Activated naive CD8-positive, alpha-beta T cell treated with anti-CD3 and anti-CD28 coated beads for 36 hours (primary cell): ENCODE results near the gene CAPN8. TPM values are rescaled to one million over a fixed set of nuclear protein-coding genes. Genes with fewer than 3 reads are reported as not detected.

ENCODE experiments used
- DNase-seq: peaks from one replicate; pipeline ENCODE4 v3.0.0; 2021
- H3K27ac Mint-ChIP-seq: one replicate; pipeline ENCODE4 v1.8.0; 2022; ENCODE audit warnings: mild to moderate bottlenecking, moderate library complexity, mixed read lengths
- H3K27me3 Mint-ChIP-seq: one replicate; pipeline ENCODE4 v1.8.0; 2022; ENCODE audit warnings: mild to moderate bottlenecking, mixed read lengths
- H3K36me3 Mint-ChIP-seq: one replicate; pipeline ENCODE4 v1.8.0; 2021; ENCODE audit warnings: mild to moderate bottlenecking, mixed read lengths
- H3K4me1 Mint-ChIP-seq: one replicate; pipeline ENCODE4 v1.8.0; 2021; ENCODE audit warnings: mixed read lengths
- H3K4me3 Mint-ChIP-seq: one replicate; pipeline ENCODE4 v1.8.0; 2022; ENCODE audit warnings: mild to moderate bottlenecking, moderate library complexity, mixed read lengths
- H3K9me3 Mint-ChIP-seq: one replicate; pipeline ENCODE4 v1.8.0; 2022; ENCODE audit warnings: mixed read lengths
- total RNA-seq, 2 experiments: library from RNA; stranded (reverse); gene quantifications; one replicate each; pipeline ENCODE4 v1.2.3, GENCODE V29; 2021

The CAPN8 gene
- total RNA-seq, 2 experiments from 2014 or later: not detected

DNA sequence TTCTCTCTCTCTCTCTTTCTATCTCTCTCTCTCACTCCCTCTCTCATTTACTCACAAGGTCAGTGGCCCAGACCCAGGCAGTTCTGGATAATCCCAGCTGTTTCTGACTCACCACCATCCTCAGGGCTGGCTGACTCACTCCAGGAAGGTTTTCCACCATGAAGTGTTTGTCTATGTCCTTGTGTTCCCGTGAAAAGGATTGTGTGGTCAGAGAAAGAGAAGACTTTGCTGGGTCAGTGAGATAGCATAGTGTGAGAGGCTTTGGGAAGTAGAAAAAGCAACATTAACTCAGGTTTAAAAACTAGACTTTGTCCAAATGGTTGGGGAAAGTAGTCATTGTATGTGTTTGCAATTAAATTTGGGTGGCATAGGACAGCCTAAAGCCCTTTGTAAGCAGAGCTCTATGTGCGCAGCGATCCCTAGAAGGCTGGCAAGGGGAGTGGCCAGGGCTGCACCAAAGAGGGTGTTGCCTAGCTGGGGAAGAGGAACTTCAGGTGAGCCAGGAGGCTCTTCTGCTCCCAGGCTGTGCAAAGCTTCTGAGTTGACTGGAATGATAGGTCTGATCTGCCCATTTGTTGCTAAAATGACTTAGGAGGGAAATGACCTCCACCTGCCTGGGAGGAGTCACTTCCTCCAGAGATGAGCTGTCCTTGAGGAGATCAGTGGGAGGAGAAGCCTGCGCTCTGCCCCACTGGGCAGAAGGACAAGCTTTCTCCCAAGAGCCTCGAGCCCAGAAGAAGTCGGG, 41.9 kb upstream of the CAPN8 start:
- no peaks in the 10 kb centered on the region for H3K36me3 Mint-ChIP-seq
- H3K4me1 Mint-ChIP-seq: peaks cover 15% of the 10 kb centered on the region
- no peak overlapping the region for H3K27ac Mint-ChIP-seq
- H3K4me3 Mint-ChIP-seq: no peak overlapping the region
- H3K27me3 Mint-ChIP-seq: peaks cover 5% of the 10 kb centered on the region
- H3K9me3 Mint-ChIP-seq: no peaks in the 10 kb centered on the region
- no peak for DNase-seq

DNA sequence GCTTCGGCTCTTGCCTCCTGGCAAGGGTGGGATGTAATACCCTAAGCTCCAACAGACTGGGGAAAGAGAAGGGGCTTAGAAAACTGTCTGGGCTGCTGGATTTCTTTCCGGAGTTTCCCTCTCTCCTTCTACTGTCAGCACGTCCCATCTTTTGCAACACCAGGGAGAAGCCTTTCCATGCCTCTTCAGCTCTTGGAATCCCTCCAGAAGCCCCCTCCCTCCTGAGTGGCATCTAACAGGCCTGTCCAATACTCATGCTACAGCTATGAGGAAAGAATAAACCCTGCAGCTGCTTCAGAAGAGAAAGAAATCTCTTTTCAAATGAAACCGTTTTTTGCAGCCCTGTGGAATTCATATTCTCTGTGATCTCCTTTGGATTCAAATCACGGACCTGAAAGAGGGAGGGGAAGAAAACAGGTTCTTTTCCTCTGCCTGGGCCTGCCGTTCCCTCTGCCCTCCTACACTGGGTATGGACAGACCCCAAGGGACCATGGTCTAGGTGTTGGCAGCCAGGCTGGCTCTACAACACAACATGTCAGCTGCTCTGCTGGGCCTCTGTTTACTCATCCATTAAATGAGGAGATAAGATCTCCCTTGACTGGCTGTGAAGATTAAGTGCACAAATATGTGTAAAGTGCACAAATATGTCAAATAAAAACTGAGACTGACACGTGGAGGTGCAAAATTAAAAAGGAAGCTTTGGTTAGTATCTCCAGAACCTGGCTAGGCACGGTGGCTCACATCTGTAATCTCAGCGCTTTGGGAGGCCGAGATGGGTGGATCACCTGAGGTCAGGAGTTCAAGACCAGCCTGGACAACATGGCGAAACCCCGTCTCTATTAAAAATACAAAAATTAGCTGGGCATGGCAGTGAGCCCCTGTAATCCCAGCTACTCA, 40.8 kb upstream of the CAPN8 start:
- DNase-seq: no peak
- peaks cover 5% of the 10 kb centered on the region for H3K27me3 Mint-ChIP-seq
- H3K36me3 Mint-ChIP-seq: no peaks in the 10 kb centered on the region
- peaks cover 20% of the 10 kb centered on the region for H3K4me1 Mint-ChIP-seq
- no peaks in the 10 kb centered on the region for H3K9me3 Mint-ChIP-seq
- no peak overlapping the region for H3K4me3 Mint-ChIP-seq
- no peak overlapping the region for H3K27ac Mint-ChIP-seq

DNA sequence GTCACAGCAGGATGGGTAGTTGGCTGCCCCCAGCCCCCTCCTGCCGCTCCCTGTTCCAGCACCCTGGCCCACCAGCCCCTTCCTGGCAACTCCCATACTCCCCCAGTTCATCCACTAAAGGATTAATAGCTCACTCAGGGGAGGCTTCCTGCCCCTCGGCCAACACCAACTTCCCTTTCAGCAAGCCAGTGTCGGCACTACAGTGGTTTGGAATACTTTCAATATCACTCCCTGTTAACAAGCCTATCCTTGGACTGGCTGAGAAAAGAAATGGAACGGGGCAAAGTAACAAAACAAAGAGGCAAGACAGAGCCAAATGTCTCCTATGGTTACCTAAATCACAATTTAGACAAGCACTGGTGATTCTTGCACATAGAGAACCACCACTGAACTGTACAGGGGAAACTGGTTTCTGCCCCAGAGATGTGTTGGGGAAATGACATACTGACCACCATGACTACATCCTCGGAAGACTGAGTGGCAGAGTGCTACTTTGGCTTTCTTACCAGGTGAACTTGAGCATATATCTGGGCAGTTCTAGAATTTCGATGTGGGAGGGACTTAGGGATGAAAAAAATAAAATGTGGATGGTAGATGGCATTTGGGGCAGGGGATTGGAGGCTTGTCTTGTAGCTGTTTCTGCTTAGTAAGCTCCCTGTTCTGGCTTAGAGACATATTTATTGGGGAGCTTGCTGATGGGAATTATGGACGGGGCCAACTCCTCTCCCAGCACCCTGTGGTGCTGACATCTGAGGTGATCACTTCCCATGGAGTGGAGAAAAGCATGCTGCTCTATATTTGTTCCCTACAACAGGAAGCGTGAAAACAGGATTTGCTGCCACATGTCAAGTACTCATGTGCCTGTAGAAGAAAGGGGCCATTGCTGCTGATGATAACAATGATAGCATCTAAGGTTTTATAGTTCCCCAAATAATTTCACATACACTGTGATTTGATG, 39.7 kb upstream of the CAPN8 start:
- H3K4me3 Mint-ChIP-seq: no peak overlapping the region
- peaks cover 23% of the 10 kb centered on the region for H3K4me1 Mint-ChIP-seq
- no peak for DNase-seq
- no peak overlapping the region for H3K27ac Mint-ChIP-seq
- no peaks in the 10 kb centered on the region for H3K36me3 Mint-ChIP-seq
- H3K27me3 Mint-ChIP-seq: peaks cover 5% of the 10 kb centered on the region
- H3K9me3 Mint-ChIP-seq: no peaks in the 10 kb centered on the region

DNA sequence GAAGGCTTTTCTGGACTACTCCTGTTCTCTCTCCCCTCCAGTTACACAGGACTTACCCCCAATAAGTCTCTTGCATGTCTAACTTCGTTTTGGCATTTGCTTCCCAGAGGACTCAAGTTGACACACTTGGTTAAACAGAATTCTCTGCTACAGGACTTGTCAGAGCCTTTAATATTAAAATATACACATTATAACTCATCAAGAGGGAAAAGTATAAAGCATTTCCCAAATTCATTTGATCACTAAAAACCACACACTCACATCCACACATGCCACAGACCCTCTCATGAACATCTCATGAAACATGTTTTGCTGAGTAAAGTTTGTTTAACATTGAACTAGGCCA, 38.1 kb upstream of the CAPN8 start:
- DNase-seq: no peak
- Mint-ChIP-seq H3K36me3 (no peaks in the 10 kb centered on the region), H3K9me3 (no peaks in the 10 kb centered on the region), H3K4me1 (peaks cover 24% of the 10 kb centered on the region), H3K27me3 (peaks cover 8% of the 10 kb centered on the region), H3K27ac (no peak overlapping the region), H3K4me3 (no peak overlapping the region)

DNA sequence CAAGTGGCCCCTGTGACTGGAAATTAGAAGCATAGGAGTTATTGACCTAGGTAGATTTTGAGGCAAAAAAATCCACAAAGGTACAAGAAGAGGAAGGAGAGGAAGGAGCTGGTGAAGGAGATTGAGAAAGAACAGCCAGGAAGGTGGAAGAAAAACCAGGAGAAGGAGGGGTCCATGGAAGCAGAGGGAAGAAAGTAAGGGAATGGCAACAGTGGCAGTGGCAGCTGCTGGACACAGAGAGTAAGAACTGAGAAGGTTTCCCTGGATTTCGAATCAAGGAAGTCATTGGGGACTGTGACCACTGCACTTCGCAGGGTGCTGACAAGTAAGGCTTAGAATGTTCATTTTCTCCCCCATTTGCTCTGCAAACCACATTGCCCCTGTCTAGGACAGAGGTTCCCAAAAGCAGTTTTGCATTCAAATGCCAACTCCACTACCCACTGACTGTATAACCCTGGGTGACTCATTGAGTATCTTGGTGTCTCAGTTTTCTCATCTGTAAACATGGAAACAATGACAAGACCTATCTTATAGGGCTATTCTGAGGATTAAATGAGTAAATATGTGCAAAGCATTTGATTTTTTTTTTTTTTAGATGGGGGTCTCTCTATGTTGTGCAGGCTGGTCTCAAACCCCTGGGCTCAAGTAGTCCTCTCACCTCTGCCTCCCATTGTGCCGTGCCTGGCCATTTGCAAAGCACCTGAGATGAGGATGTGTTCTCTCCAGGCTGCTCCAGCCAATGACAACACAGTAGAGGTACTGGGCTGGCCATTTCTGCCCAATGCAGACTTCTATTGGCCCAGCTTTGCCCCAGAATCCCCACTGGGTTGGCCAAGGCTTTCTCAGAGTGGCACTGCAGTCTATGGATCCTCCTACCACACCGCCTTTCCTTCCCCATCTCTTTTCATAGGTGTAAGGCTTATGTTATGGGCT, 37.5 kb upstream of the CAPN8 start:
- H3K4me3 Mint-ChIP-seq: no peak overlapping the region
- peaks cover 6% of the 10 kb centered on the region for H3K27me3 Mint-ChIP-seq
- DNase-seq: no peak
- no peaks in the 10 kb centered on the region for H3K36me3 Mint-ChIP-seq
- no peaks in the 10 kb centered on the region for H3K9me3 Mint-ChIP-seq
- H3K4me1 Mint-ChIP-seq: peaks cover 26% of the 10 kb centered on the region
- peak overlapping the region; percentile 13 for H3K27ac Mint-ChIP-seq

DNA sequence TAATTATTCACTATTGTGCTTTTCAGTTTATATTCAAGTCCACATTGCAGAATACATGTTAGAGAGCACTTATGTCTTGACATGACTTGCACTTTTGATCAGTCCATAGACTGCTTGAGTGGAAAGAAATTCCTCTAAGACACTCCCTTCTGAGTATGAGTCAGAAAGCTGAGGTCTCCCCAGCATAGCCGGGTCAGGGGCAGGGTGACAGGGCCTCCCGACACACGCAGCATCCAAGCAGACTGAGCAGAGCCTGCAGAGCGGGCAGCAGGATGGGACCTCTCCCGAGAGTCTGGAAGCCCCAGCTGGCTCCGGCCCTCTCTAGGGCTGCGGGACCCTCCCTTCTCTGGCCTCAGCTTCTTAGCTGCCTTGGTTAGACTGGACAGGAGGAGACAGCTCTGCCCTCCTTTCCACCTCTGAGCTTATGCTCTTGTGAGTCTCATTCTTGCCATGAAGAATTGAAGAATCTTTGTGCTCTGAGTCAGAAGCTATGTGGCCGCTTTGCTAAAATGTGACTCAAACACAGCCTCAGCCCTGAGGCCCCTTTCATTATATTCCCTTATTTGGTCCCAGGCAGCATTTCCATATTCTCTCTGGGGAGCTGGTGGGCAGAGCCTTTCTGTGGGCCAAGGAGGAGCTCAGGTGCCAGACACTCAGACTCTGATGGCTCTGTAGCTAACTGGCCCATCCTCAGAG, 35.6 kb upstream of the CAPN8 start:
- DNase-seq: no peak
- Mint-ChIP-seq H3K36me3 (no peaks in the 10 kb centered on the region), H3K27me3 (peaks cover 6% of the 10 kb centered on the region), H3K4me1 (peaks cover 26% of the 10 kb centered on the region), H3K9me3 (no peaks in the 10 kb centered on the region), H3K27ac (peak overlapping the region; percentile 39), H3K4me3 (no peak overlapping the region)

DNA sequence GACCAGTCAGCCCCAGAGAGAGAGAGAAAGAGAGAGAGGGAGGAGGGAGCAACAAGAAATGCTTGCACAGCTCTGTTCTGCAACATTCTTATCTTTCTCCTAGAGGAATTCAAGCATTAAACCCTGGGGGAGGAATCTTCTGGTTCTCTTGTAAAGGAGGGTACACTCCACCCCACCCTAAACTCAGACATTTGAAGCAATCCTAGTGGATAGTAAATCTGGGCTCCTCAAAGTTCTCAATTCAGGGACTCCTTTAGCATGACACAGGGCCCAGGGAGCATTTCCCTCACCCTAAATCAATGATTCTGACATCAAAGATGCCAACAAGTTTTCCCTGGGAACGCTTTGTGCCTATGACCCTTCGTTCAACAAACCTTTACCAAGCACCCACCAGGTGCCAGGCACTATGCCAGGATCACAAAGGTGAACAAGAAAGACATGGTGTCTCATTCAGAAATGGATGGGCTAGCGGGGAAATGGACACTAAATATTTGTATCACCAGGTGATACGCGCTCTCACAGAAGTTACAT, 35.0 kb upstream of the CAPN8 start:
- Mint-ChIP-seq H3K27me3 (peaks cover 6% of the 10 kb centered on the region), H3K36me3 (no peaks in the 10 kb centered on the region), H3K4me3 (no peak overlapping the region), H3K9me3 (no peaks in the 10 kb centered on the region), H3K27ac (no peak overlapping the region), H3K4me1 (peaks cover 26% of the 10 kb centered on the region)
- DNase-seq: no peak

DNA sequence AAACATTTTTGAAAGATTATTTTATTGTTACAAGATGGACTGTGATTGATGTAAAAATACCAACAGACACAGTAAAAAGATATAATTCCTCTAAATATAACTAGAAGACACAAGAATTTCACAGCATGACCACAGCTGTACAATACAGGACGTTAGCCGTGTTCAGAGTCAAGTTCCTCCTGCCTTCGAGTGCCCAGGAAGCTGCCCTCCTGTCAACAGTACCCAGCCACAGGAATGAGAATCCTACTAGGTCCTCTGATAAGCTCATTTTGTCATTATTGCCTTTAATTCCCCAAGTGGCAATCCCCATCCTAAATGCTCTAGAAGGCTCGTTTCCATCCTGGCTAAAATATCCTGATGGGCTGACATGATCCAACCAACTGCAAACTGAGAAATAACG, 30.4 kb upstream of the CAPN8 start:
- Mint-ChIP-seq H3K4me1 (peaks cover 8% of the 10 kb centered on the region), H3K4me3 (no peak overlapping the region), H3K36me3 (no peaks in the 10 kb centered on the region), H3K27ac (no peak overlapping the region), H3K27me3 (peaks cover 6% of the 10 kb centered on the region), H3K9me3 (no peaks in the 10 kb centered on the region)
- DNase-seq: no peak

DNA sequence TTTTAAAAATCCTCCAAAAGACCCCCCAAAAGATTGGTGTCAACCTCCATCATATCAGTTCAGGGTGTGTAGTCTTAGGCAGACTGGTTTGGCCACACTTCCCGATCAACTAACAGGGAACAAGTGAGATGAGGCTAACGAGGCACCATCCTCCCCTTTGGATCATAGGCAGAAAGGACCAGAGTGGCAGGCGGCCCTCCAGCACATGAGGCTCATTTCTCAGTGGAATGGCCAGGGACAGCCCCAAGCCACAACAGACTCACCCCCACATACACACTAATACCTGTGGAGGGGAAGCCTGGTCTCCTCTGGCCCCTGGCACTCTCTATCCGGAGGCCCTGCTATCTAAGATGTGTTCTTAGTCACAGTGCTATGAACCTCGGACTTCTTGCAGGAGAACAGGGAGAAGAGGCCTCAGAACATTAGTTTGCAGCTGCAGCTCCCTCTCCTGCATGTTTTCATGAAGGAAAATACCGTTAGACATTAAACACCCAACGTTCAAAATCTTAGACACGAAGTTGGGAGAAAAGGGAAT, 29.6 kb upstream of the CAPN8 start:
- Mint-ChIP-seq H3K36me3 (no peaks in the 10 kb centered on the region), H3K27ac (no peak overlapping the region), H3K4me1 (peaks cover 2% of the 10 kb centered on the region), H3K27me3 (peaks cover 10% of the 10 kb centered on the region), H3K9me3 (no peaks in the 10 kb centered on the region), H3K4me3 (no peak overlapping the region)
- no peak for DNase-seq

DNA sequence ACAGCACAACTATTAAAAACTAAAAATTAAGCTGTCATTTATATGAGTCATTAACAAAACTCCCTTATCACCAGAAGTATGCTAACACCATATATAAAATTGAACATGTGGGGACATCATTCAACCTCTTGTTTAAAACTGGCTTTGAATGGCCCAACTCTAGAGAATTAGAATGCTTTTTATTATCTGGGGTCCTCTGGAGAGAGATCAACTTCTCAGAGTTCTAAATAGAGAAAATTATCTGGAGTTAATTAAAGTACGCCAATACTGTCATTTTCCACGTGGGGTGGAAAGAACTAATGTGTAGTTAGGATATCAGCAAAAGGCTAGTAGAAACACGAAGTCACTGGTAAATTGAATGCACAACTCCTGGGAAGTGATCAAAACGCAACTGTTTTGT, 25.6 kb upstream of the CAPN8 start:
- no peaks in the 10 kb centered on the region for H3K4me1 Mint-ChIP-seq
- peaks cover 4% of the 10 kb centered on the region for H3K9me3 Mint-ChIP-seq
- no peaks in the 10 kb centered on the region for H3K36me3 Mint-ChIP-seq
- H3K27me3 Mint-ChIP-seq: peaks cover 8% of the 10 kb centered on the region
- no peak overlapping the region for H3K27ac Mint-ChIP-seq
- DNase-seq: no peak
- H3K4me3 Mint-ChIP-seq: no peak overlapping the region

DNA sequence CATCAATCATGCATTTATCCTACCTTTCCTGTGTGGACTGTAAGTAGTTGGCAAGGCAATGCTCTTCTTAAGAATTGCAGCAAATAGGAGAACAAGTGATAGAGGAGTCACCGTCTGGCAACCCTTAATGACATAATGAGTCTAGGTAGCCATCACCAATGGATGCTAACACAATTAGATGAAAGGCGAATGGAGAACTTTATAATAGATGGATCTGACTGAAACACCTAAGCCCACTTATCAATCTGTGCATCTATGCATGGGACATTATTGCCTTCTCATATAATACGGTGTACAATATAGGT, 18.9 kb upstream of the CAPN8 start:
- H3K36me3 Mint-ChIP-seq: no peaks in the 10 kb centered on the region
- no peak for DNase-seq
- H3K9me3 Mint-ChIP-seq: peaks cover 4% of the 10 kb centered on the region
- no peak overlapping the region for H3K4me3 Mint-ChIP-seq
- no peak overlapping the region for H3K27ac Mint-ChIP-seq
- H3K4me1 Mint-ChIP-seq: no peaks in the 10 kb centered on the region
- peaks cover 11% of the 10 kb centered on the region for H3K27me3 Mint-ChIP-seq

DNA sequence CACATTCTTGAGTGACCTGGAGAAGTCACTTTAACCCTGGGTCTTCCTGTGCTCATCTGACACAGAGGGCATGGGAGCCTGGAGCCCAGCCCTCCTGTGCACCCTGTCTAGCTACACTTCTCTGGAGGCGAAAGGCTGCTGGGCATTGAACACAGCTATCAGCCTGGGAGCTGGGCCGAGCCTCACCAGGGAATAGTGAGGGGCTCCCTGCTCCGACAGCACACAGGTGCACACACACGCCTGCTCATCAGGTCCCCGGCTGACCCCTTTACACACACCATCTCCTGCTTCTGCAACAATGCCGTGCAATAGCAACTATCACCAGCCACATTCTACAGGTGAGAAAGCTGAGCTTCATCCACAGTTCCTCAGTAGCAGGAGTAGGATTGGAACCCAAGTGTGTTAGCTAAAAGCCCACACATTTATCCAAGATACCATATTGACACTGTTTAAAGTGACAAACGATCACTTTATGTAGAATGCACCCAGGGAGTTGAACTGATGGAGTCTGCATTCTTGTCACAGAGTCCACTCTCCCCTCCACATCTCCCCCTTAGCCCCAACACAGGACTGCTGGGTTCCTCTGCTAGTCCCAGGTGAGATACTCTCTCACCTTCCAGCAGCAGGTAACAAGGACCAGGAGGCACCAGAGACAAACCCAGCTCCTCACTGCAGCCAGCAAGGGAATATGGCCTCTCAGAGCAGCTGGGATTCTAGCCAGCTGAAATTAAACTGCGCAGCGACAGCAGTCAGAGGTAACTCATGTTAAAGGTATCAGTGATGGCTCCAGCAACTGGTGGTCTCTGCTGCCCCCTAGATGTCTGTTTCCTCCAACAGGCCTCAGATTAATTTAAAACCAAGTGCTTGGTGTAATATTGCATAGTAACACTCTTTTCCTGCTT, 18.3 kb upstream of the CAPN8 start:
- Mint-ChIP-seq H3K4me1 (no peaks in the 10 kb centered on the region), H3K9me3 (peaks cover 4% of the 10 kb centered on the region), H3K27me3 (peaks cover 11% of the 10 kb centered on the region), H3K27ac (no peak overlapping the region), H3K36me3 (no peaks in the 10 kb centered on the region), H3K4me3 (no peak overlapping the region)
- DNase-seq: peak; percentile 37

DNA sequence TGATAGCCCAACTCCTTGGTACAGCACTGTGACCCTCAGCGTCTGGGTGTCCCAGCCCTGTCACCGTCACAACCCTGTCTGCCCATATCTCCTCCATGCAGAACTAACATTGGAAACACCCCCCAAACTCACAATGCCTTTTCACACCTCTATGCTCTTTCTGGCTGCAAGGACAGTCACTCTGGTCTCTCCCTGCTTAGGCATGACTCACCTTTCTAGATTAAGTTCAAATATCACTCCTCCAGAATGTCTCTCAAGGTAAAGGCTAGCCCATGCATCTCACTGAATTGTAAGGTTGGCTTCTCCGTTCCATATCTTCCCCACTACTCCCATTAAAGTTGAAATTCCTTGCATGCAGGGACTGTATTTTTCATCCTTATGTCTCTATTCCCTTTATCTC, 17.0 kb upstream of the CAPN8 start:
- Mint-ChIP-seq H3K4me3 (no peak overlapping the region), H3K27me3 (peaks cover 11% of the 10 kb centered on the region), H3K4me1 (no peaks in the 10 kb centered on the region), H3K27ac (no peak overlapping the region), H3K9me3 (no peaks in the 10 kb centered on the region), H3K36me3 (no peaks in the 10 kb centered on the region)
- DNase-seq: no peak
